ENCODE measurements around the gene RAP1GAP. TPM values are rescaled to one million over a fixed set of nuclear protein-coding genes. Genes with fewer than 3 reads are reported as not detected.

The RAP1GAP gene
- 5.3 and 7.4 TPM in 2 replicates for total RNA-seq
- long read RNA-seq, partial matches to known transcripts, result 1 of 1 reads
- long read RNA-seq, other reads (novel, unspliced or antisense), result 0 of 1 reads

- TF ChIP-seq, protein P1, sequence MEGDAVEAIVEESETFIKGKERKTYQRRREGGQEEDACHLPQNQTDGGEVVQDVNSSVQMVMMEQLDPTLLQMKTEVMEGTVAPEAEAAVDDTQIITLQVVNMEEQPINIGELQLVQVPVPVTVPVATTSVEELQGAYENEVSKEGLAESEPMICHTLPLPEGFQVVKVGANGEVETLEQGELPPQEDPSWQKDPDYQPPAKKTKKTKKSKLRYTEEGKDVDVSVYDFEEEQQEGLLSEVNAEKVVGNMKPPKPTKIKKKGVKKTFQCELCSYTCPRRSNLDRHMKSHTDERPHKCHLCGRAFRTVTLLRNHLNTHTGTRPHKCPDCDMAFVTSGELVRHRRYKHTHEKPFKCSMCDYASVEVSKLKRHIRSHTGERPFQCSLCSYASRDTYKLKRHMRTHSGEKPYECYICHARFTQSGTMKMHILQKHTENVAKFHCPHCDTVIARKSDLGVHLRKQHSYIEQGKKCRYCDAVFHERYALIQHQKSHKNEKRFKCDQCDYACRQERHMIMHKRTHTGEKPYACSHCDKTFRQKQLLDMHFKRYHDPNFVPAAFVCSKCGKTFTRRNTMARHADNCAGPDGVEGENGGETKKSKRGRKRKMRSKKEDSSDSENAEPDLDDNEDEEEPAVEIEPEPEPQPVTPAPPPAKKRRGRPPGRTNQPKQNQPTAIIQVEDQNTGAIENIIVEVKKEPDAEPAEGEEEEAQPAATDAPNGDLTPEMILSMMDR (conservative IDR thresholded peaks at IDR 0.05), result no peak
- H3K4me1 Mint-ChIP-seq, result peaks cover 21% of the 10 kb centered on the region
- no peak for DNase-seq (ENCODE audit: low read depth, low spot score)
- H3K36me3 Mint-ChIP-seq (ENCODE audit: low read depth), result no peaks in the 10 kb centered on the region
- H3K4me3 Mint-ChIP-seq, result peak within 1 kb of the TSS; percentile 76
- H3K27me3 Mint-ChIP-seq (ENCODE audit: low read depth), result peaks cover 39% of the 10 kb centered on the region
- H3K9me3 Mint-ChIP-seq, result no peaks in the 10 kb centered on the region
- H3K27ac Mint-ChIP-seq (ENCODE audit: unreplicated experiment), result no peak within 1 kb of the TSS
These were observed at the start of gene RAP1GAP for GRCh38 chr1:21669258-21670058. RAP1GAP (minus strand) TSS chr1:21669357; CDS start chr1:21620032, 49,325 bp downstream.

GRCh38 chr1:21716169-21716568 lies 47.0 kb upstream of the RAP1GAP start:
- Mint-ChIP-seq H3K4me3 (no peak overlapping the region), H3K4me1 (peaks cover 5% of the 10 kb centered on the region), H3K9me3 (no peaks in the 10 kb centered on the region), H3K27ac (ENCODE audit: unreplicated experiment) (peak overlapping the region; percentile 10), H3K36me3 (ENCODE audit: low read depth) (peaks cover 16% of the 10 kb centered on the region), H3K27me3 (ENCODE audit: low read depth) (no peaks in the 10 kb centered on the region)
- no peak for DNase-seq (ENCODE audit: low read depth, low spot score)
- TF ChIP-seq, protein P1 (conservative IDR thresholded peaks at IDR 0.05), result no peak

DNA sequence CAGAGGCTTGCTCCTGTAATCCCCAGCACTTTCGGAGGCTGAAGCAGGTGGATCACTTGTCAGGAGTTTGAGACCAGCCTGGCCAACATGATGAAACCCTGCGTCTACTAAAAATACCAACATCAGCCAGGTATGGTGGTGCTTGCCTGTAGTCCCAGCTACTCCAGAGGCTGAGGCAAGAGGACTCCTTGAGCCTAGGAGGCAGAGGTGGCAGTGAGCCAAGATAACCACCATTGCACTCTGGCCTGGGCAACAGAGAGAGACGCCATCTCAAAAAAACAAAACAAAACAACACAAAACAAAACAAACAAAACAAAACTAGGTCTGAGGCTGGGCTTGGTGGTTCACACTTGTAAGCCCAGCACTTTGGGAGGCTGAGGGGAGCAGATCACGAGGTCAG lies 38.7 kb upstream of the RAP1GAP start:
- H3K4me3 Mint-ChIP-seq, result no peak overlapping the region
- H3K27ac Mint-ChIP-seq (ENCODE audit: unreplicated experiment), result no peak overlapping the region
- H3K9me3 Mint-ChIP-seq, result no peaks in the 10 kb centered on the region
- peaks cover 49% of the 10 kb centered on the region for H3K4me1 Mint-ChIP-seq
- no peaks in the 10 kb centered on the region for H3K27me3 Mint-ChIP-seq (ENCODE audit: low read depth)
- no peak for DNase-seq (ENCODE audit: low read depth, low spot score)
- peaks cover 8% of the 10 kb centered on the region for H3K36me3 Mint-ChIP-seq (ENCODE audit: low read depth)
- TF ChIP-seq, protein P1 (conservative IDR thresholded peaks at IDR 0.05), result no peak

DNA sequence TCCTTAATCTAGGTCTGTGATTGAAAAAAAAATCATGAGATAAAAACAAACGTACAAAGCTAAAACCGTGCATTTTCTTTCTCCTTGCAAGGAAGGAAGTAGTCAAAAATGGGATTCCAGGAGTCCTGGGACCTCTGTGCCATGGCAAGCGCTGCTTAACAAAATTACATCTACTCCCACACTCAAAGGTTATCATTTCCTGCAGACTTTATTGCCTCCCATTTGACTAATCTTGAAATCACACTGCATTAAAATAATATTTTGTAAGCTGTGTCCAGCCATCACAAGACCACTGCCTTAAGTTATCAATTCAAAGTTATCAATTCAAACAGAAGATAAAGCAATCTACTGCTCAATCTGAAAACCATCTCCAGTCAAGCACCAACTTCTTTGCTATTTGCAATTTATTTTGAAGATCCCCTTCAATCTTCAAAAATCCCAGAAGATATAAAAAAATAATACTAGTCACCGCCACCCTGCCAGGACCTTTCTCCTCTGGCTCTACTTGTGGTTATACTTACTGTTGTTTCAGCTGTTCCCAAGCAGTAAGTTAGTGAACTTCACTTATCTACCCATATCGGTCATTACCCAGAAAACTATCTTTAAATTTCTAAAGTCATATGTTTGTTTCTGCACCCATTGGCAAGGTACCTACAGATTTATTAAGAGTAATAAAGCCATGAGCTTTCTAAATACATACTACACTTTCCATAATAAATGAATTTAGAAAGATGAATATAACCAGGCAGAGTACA lies 38.1 kb upstream of the RAP1GAP start:
- peaks cover 49% of the 10 kb centered on the region for H3K4me1 Mint-ChIP-seq
- no peaks in the 10 kb centered on the region for H3K9me3 Mint-ChIP-seq
- no peaks in the 10 kb centered on the region for H3K27me3 Mint-ChIP-seq (ENCODE audit: low read depth)
- DNase-seq (ENCODE audit: low read depth, low spot score), result no peak
- H3K27ac Mint-ChIP-seq (ENCODE audit: unreplicated experiment), result no peak overlapping the region
- H3K36me3 Mint-ChIP-seq (ENCODE audit: low read depth), result peaks cover 8% of the 10 kb centered on the region
- peak overlapping the region; percentile 18 for H3K4me3 Mint-ChIP-seq
- TF ChIP-seq, protein P1 (conservative IDR thresholded peaks at IDR 0.05), result no peak

DNA sequence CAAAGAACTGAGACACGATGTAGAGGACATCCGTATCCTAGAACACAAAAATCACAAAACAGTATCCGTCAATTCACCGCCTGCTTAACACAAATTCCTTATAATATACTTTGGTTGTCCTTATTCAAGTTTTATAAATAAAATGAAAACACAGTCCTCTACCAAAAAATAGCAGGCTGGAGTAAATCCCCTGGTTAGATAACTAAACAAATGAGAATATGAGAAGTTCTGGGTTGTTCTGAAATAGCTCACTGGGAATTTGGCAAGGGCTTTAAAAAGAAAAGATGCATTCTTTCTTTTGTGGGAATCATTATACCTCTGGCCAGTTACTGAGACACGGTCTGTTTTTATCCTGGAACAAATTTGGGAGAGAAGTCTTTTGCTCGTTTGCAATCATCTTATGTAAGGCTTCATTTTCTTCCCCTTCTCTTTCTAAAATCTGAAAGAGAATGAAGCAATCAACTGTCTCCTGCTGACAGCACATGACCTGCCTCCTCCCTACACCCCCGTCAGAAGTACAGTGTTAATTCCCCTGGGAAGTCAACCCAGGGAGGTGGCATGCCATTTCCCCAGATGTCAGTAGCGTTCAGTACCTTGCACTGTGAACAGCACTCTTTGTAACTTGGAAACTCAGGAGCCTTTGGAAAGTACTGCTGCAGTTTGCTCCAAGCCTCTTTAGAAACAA lies 37.1 kb upstream of the RAP1GAP start:
- TF ChIP-seq, protein P1 (conservative IDR thresholded peaks at IDR 0.05), result no peak
- Mint-ChIP-seq H3K4me3 (peak overlapping the region; percentile 16), H3K9me3 (no peaks in the 10 kb centered on the region), H3K27ac (ENCODE audit: unreplicated experiment) (peak overlapping the region; percentile 46), H3K36me3 (ENCODE audit: low read depth) (peaks cover 7% of the 10 kb centered on the region), H3K4me1 (peaks cover 45% of the 10 kb centered on the region), H3K27me3 (ENCODE audit: low read depth) (no peaks in the 10 kb centered on the region)
- DNase-seq (ENCODE audit: low read depth, low spot score), result no peak

Data from neural crest cell (in vitro differentiated cells).